Mesothelial cell of epicardium (in vitro differentiated cells): ENCODE results near the gene PDP2. TPM values are rescaled to one million over a fixed set of nuclear protein-coding genes. Genes with fewer than 3 reads are reported as not detected.
A peak's percentile ranks its signal among the peaks of the same experiment; 100 is the strongest.
"Not testable (repeated sequence)": the region's sequence is repeated elsewhere in the genome, so short reads cannot be mapped to it uniquely, and the experiment has no call there.

Source experiments
- DNase-seq, 2 experiments: peaks; one replicate each; pipeline ENCODE4 v3.0.0; 2021; ENCODE audit warnings: low spot score in 2 of 2; ENCODE audit not compliant: unreplicated experiment in 2 of 2
- H3K27ac Mint-ChIP-seq: 2 replicates; pipeline ENCODE4 v1.8.0; 2021; ENCODE audit warnings: mixed read lengths
- H3K27me3 Mint-ChIP-seq: 2 replicates; pipeline ENCODE4 v1.8.0; 2021; ENCODE audit warnings: low read depth, mixed read lengths
- H3K36me3 Mint-ChIP-seq: 2 replicates; pipeline ENCODE4 v1.8.0; 2021; ENCODE audit warnings: mixed read lengths
- H3K4me1 Mint-ChIP-seq: 2 replicates; pipeline ENCODE4 v1.8.0; 2021; ENCODE audit warnings: mixed read lengths
- H3K4me3 Mint-ChIP-seq: 2 replicates; pipeline ENCODE4 v1.8.0; 2021; ENCODE audit warnings: mild to moderate bottlenecking, moderate library complexity, mixed read lengths
- H3K9me3 Mint-ChIP-seq: 2 replicates; pipeline ENCODE4 v1.8.0; 2021; ENCODE audit warnings: mixed read lengths
- total RNA-seq: library from RNA; stranded (reverse); gene quantifications from 3 replicates; pipeline ENCODE4 v1.2.1, GENCODE V29; 2021
- TF ChIP-seq, protein P1 (sequence below): fragments of 200-600 bp; sonication (generic); IDR thresholded peaks from one replicate; pipeline ENCODE4 v1.5.0; 2021; ENCODE audit warnings: antibody characterized with exemption; ENCODE audit not compliant: unreplicated experiment

Gene PDP2
- total RNA-seq, 1 donor from 2014 or later, result 16.9 TPM

DNA sequence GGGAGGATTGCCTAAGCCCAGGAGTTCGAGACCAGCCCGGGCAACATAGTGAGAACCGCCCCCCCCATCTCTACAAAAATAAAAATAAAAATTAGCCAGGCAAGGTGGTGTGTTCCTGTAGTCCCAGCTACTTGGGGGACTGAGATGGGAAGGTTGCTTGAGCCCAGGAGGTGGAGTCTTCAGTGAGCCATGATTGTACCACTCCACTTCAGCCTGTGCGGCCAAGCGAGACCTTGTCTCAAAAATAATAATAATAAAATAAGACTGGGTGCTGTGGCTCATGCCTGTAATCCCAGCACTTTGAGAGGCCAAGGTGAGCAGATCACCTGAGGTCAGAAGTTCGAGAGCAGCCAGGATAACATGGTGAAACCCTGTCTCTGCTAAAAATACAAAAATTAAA, 11.5 kb downstream of the PDP2 start:
- Mint-ChIP-seq H3K36me3 (no peaks in the 10 kb centered on the region), H3K27me3 (no peaks in the 10 kb centered on the region), H3K4me1 (peaks cover 20% of the 10 kb centered on the region), H3K4me3 (no peak overlapping the region), H3K9me3 (no peaks in the 10 kb centered on the region), H3K27ac (no peak overlapping the region)
- TF ChIP-seq, protein P1, sequence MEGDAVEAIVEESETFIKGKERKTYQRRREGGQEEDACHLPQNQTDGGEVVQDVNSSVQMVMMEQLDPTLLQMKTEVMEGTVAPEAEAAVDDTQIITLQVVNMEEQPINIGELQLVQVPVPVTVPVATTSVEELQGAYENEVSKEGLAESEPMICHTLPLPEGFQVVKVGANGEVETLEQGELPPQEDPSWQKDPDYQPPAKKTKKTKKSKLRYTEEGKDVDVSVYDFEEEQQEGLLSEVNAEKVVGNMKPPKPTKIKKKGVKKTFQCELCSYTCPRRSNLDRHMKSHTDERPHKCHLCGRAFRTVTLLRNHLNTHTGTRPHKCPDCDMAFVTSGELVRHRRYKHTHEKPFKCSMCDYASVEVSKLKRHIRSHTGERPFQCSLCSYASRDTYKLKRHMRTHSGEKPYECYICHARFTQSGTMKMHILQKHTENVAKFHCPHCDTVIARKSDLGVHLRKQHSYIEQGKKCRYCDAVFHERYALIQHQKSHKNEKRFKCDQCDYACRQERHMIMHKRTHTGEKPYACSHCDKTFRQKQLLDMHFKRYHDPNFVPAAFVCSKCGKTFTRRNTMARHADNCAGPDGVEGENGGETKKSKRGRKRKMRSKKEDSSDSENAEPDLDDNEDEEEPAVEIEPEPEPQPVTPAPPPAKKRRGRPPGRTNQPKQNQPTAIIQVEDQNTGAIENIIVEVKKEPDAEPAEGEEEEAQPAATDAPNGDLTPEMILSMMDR, result no peak
- no peak for DNase-seq

DNA sequence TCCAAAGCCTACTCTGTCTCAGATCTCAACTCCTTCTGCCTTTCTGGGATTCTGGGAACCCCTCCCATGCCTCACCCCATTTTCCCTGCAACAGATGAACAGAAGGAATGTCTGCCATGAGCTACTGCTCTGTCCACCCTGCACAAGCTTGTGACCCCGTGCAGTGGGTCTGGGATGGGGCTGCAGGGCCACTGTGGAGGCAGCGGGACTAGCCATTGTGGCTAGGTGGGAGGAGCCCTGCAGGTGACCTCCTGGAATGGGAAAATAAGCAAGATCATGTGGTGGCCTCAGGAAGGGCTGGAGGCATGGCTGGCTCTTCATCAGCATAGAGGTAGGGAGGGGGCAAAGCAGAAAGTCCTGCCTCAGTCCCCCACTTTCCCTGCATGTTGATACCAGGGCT, 13.7 kb downstream of the PDP2 start:
- TF ChIP-seq, protein P1, result no peak
- Mint-ChIP-seq H3K27me3 (no peaks in the 10 kb centered on the region), H3K27ac (no peak overlapping the region), H3K4me3 (no peak overlapping the region), H3K4me1 (peaks cover 5% of the 10 kb centered on the region), H3K9me3 (no peaks in the 10 kb centered on the region), H3K36me3 (no peaks in the 10 kb centered on the region)
- DNase-seq, result no peak

GRCh38 chr16:66894948-66895688, 14.8 kb downstream of the PDP2 start:
- Mint-ChIP-seq H3K4me1 (peaks cover 11% of the 10 kb centered on the region), H3K4me3 (no peak overlapping the region), H3K36me3 (no peaks in the 10 kb centered on the region), H3K27me3 (no peaks in the 10 kb centered on the region), H3K27ac (no peak overlapping the region), H3K9me3 (no peaks in the 10 kb centered on the region)
- TF ChIP-seq, protein P1, result peak; percentile 35
- DNase-seq, result peak in 1 of 2 experiments; percentile 70

DNA sequence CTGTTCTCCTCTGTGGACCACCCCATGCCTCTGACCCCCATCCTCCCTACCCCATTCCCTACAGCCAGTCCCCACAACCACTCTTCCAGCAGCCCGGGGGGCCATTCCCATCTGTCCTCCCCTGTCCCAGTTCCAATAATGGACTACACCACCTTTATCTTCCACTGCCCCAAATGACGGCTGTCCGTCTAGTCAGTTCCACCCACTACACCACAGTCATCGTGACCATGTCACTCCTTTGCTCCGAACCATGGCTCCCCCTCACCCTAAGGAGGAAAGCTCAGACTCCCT, 15.3 kb downstream of the PDP2 start:
- TF ChIP-seq, protein P1, result no peak
- Mint-ChIP-seq H3K4me1 (peaks cover 16% of the 10 kb centered on the region), H3K36me3 (no peaks in the 10 kb centered on the region), H3K9me3 (no peaks in the 10 kb centered on the region), H3K27me3 (no peaks in the 10 kb centered on the region), H3K4me3 (no peak overlapping the region), H3K27ac (no peak overlapping the region)
- DNase-seq, result no peak

- no peak overlapping the region for H3K27ac Mint-ChIP-seq
- no peaks in the 10 kb centered on the region for H3K27me3 Mint-ChIP-seq
- TF ChIP-seq, protein P1, result no peak
- H3K36me3 Mint-ChIP-seq, result no peaks in the 10 kb centered on the region
- H3K4me1 Mint-ChIP-seq, result peaks cover 19% of the 10 kb centered on the region
- H3K4me3 Mint-ChIP-seq, result no peak overlapping the region
- DNase-seq, result no peak
- H3K9me3 Mint-ChIP-seq, result no peaks in the 10 kb centered on the region
Measured at GRCh38 chr16:66895999-66896398, 15.7 kb downstream of the PDP2 start.

GRCh38 chr16:66896682-66897081, 16.4 kb downstream of the PDP2 start:
- peaks cover 20% of the 10 kb centered on the region for H3K4me1 Mint-ChIP-seq
- H3K27me3 Mint-ChIP-seq, H3K9me3 Mint-ChIP-seq, H3K36me3 Mint-ChIP-seq, DNase-seq, H3K27ac Mint-ChIP-seq, H3K4me3 Mint-ChIP-seq: not testable (repeated sequence)
